Skeletal muscle tissue (tissue), 4 donors: ENCODE results near the gene HARS1. TPM values are rescaled to one million over a fixed set of nuclear protein-coding genes. Genes with fewer than 3 reads are reported as not detected.
"Not testable (repeated sequence)": the region's sequence is repeated elsewhere in the genome, so short reads cannot be mapped to it uniquely, and the experiment has no call there.

Experiments used
- H3K27ac ChIP-seq: one replicate; pipeline ENCODE4 v1.7.0; 2013; ENCODE audit warnings: mild to moderate bottlenecking, low read depth, low read length, inconsistent platforms
- H3K27me3 ChIP-seq, 3 donors: one replicate each; pipeline ENCODE4 v1.7.0; 2013; ENCODE audit warnings: low read length in 3 of 3; ENCODE audit not compliant: control insufficient read depth in 3 of 3, insufficient read depth in 3 of 3
- H3K36me3 ChIP-seq, 3 donors: one replicate each; pipeline ENCODE4 v1.7.0; 2013; ENCODE audit warnings: low read length in 3 of 3; ENCODE audit not compliant: control insufficient read depth in 3 of 3, insufficient read depth in 3 of 3
- H3K4me1 ChIP-seq, 3 donors: one replicate each; pipeline ENCODE4 v1.7.0; 2013; ENCODE audit warnings: low read length in 3 of 3, mild to moderate bottlenecking in 3 of 3; ENCODE audit not compliant: control insufficient read depth in 3 of 3, insufficient read depth in 3 of 3
- H3K4me3 ChIP-seq, 3 donors: one replicate each; pipeline ENCODE4 v1.7.0; 2013; ENCODE audit warnings: low read length in 3 of 3
- H3K9ac ChIP-seq, 3 donors: one replicate each; pipeline ENCODE4 v1.7.0; 2013; ENCODE audit warnings: low read length in 3 of 3, mild to moderate bottlenecking in 3 of 3, moderate library complexity in 2 of 3, low read depth in 1 of 3
- H3K9me3 ChIP-seq, 3 donors: one replicate each; pipeline ENCODE4 v1.7.0; 2013; ENCODE audit warnings: low read length in 3 of 3; ENCODE audit not compliant: control insufficient read depth in 3 of 3
- total RNA-seq: library from RNA; depleted of rRNA; stranded (reverse); fragments of >200 nt; gene quantifications from one replicate; pipeline ENCODE4 v1.2.3, GENCODE V29; 2014
- donor health status: Osteomylitis.

The HARS1 gene
- 40.2 TPM for total RNA-seq

GRCh38 chr5:140690941-140691924 is at the start of gene HARS1, which contains the start of gene HARS2:
HARS1 (minus strand) TSS chr5:140691370; CDS start chr5:140691304, 66 bp downstream.
HARS2 (plus strand) TSS chr5:140691455; CDS start chr5:140691649, 194 bp downstream.
- Histone ChIP-seq H3K9me3 (no peaks in the 10 kb centered on the region), H3K27ac (peak within 1 kb of the TSS; percentile 80), H3K4me3 (peak within 1 kb of the TSS; percentile 95 to 98 (median 98))

GRCh38 chr5:140737486-140737885 is 46.3 kb upstream of the HARS1 start:
- Histone ChIP-seq H3K27ac (no peak overlapping the region), H3K9me3 (no peaks in the 10 kb centered on the region), H3K27me3 (peaks cover 0 to 6% (median 3%) of the 10 kb centered on the region in 3 donors), H3K9ac (no peak overlapping the region), H3K4me3 (no peak overlapping the region), H3K4me1 (no peaks in the 10 kb centered on the region), H3K36me3 (no peaks in the 10 kb centered on the region)

More at GRCh38 chr5:140690941-140691924, at the start of gene HARS1, which contains the start of gene HARS2:
- peaks cover 15 to 28% (median 25%) of the 10 kb centered on the region in 3 donors for H3K4me1 ChIP-seq
- peak within 1 kb of the TSS; percentile 95 to 99 (median 95) for H3K9ac ChIP-seq
- H3K27me3 ChIP-seq = no peaks in the 10 kb centered on the region
- peaks cover 25 to 34% (median 26%) of the 10 kb centered on the region in 3 donors for H3K36me3 ChIP-seq

- Histone ChIP-seq H3K9me3 (no peaks in the 10 kb centered on the region), H3K36me3 (no peaks in the 10 kb centered on the region), H3K4me3 (no peak overlapping the region), H3K27me3 (peaks cover 0 to 6% (median 3%) of the 10 kb centered on the region in 3 donors), H3K9ac (no peak overlapping the region), H3K27ac (no peak overlapping the region), H3K4me1 (no peaks in the 10 kb centered on the region)
Measured at GRCh38 chr5:140734354-140734753, 43.2 kb upstream of the HARS1 start.

GRCh38 chr5:140733098-140733497 is 41.9 kb upstream of the HARS1 start:
- Histone ChIP-seq H3K9me3 (no peaks in the 10 kb centered on the region), H3K9ac (no peak overlapping the region), H3K36me3 (no peaks in the 10 kb centered on the region), H3K27ac (no peak overlapping the region), H3K4me3 (no peak overlapping the region), H3K27me3 (peaks cover 0 to 6% (median 3%) of the 10 kb centered on the region in 3 donors), H3K4me1 (no peaks in the 10 kb centered on the region)

GRCh38 chr5:140725799-140726471 is 34.8 kb upstream of the HARS1 start:
- Histone ChIP-seq H3K27ac (no peak overlapping the region), H3K4me3 (peak overlapping the region in 1 of 3 donors; percentile 29), H3K9ac (no peak overlapping the region), H3K36me3 (no peaks in the 10 kb centered on the region), H3K4me1 (no peaks in the 10 kb centered on the region), H3K9me3 (no peaks in the 10 kb centered on the region), H3K27me3 (peaks cover 0 to 3% (median 0%) of the 10 kb centered on the region in 3 donors)

- not testable (repeated sequence) for H3K9ac ChIP-seq, H3K27me3 ChIP-seq, H3K36me3 ChIP-seq, H3K4me3 ChIP-seq, H3K4me1 ChIP-seq, H3K9me3 ChIP-seq, H3K27ac ChIP-seq
Measured at GRCh38 chr5:140721395-140721794, 30.2 kb upstream of the HARS1 start.

- H3K9ac ChIP-seq, H3K27me3 ChIP-seq, H3K36me3 ChIP-seq, H3K9me3 ChIP-seq, H3K4me1 ChIP-seq, H3K27ac ChIP-seq, H3K4me3 ChIP-seq: not testable (repeated sequence)
Measured at GRCh38 chr5:140720738-140721137, 29.6 kb upstream of the HARS1 start.

- Histone ChIP-seq H3K9me3 (no peaks in the 10 kb centered on the region), H3K27ac (no peak overlapping the region), H3K27me3 (no peaks in the 10 kb centered on the region), H3K4me3 (no peak overlapping the region), H3K36me3 (no peaks in the 10 kb centered on the region), H3K9ac (no peak overlapping the region), H3K4me1 (no peaks in the 10 kb centered on the region)
Measured at GRCh38 chr5:140718266-140718592, 27.1 kb upstream of the HARS1 start.

GRCh38 chr5:140716238-140716637 is 25.1 kb upstream of the HARS1 start:
- H3K4me3 ChIP-seq, H3K9me3 ChIP-seq, H3K27me3 ChIP-seq, H3K4me1 ChIP-seq, H3K27ac ChIP-seq, H3K36me3 ChIP-seq, H3K9ac ChIP-seq: not testable (repeated sequence)
